Hepatocyte (in vitro differentiated cells): ENCODE results near the gene TRIM37.

ENCODE experiments used
- CTCF ChIP-seq: fragments of 200-600 bp; sonication (generic); IDR thresholded peaks from 2 replicates; pipeline ENCODE4 v1.5.1; 2016; ENCODE audit warnings: antibody characterized with exemption, mild to moderate bottlenecking; ENCODE audit not compliant: poor library complexity
- EZH2 ChIP-seq: fragments of 200-600 bp; sonication (generic); IDR thresholded peaks from 2 replicates; pipeline ENCODE4 v1.6.1; 2016; ENCODE audit warnings: antibody characterized with exemption, mild to moderate bottlenecking, borderline replicate concordance
- EZH2phosphoT487 ChIP-seq: fragments of 200-600 bp; sonication (generic); IDR thresholded peaks from one replicate; pipeline ENCODE4 v1.6.1; 2018; ENCODE audit warnings: antibody characterized with exemption, mild to moderate bottlenecking, low read depth, moderate library complexity; ENCODE audit not compliant: unreplicated experiment, severe bottlenecking

DNA sequence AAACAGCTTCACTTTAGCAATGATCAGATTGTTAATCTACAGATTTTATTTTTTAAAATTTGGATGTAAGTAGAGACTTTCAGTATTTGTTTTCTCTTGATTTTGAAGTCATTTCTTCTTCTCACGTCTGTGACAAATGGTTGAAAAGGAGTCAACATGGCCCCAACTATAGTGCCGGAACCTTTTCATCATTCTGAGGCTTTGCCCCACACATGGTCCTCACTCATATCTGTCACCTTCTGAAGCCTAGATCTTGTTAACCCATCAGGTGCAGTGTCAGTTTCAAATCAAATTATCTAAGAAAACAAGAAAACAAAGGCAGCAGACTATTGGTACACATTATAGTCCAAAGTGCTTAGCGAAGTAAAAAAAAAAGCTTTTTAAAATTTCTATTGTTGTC, 124.1 kb downstream of the TRIM37 start:
- TF ChIP-seq EZH2phosphoT487 (no peak), CTCF (no peak), EZH2 (no peak)
